ENCODE data around the gene DYNLT1. TPM values are rescaled to one million over a fixed set of nuclear protein-coding genes. Genes with fewer than 3 reads are reported as not detected.
A peak's percentile ranks its signal among the peaks of the same experiment; 100 is the strongest.
"Not testable (repeated sequence)": the region's sequence is repeated elsewhere in the genome, so short reads cannot be mapped to it uniquely, and the experiment has no call there.

The DYNLT1 gene
- polyA plus RNA-seq, 3 donors from 2014 or later = 94.2 to 141 (median 119) TPM

DNA sequence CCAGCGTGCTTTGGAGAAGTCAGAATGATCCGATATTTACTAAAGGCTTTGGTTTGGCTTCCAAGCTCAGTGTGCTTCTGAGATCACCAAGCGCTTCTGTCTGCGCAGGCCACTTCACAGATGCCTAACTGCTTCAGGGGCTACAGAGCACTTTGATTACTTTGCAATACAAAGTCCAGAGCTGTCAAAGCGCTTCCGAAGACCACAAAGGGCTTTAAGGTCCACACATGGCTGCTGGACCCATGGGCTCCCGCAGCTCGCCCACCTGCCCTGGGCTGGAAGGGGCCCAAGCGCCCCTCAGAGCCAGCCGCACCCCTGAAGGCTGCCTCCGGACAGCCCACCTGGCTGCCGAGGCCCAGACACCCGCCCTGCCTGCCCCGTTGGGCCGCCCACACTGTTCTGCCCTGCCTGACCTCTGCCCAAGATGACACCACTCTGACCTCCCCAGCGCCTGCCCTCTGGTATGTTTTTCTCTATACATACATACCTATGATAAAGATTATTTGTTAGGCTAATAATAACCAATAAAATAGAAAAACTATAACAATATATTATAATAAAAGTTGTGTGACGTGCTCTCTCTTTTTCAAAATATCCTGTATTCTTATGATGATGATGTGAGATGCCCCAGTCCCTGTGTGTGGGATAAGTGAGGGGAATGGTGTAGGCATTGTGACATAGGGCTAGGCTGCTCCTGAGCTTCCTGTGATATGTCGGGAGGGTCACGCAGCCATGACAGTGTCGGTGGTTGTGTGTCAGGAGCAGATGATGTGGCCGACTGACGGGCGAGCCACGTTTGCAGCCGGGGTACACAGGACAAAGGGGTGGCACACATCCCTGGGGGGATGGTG lies 22.6 kb downstream of the DYNLT1 start:
- H3K9me3 Mint-ChIP-seq = no peaks in the 10 kb centered on the region
- DNase-seq = no peak
- H3K36me3 Mint-ChIP-seq = peaks cover 19 to 71% (median 26%) of the 10 kb centered on the region in 3 donors
- peaks cover 36 to 43% of the 10 kb centered on the region in 2 donors for H3K4me1 Mint-ChIP-seq
- peak overlapping the region in 5 of 6 donors; percentile 45 to 70 (median 62) for H3K27ac Mint-ChIP-seq
- H3K4me3 Mint-ChIP-seq = no peak overlapping the region
- H3K27me3 Mint-ChIP-seq (ENCODE audit: low read depth in 3 of 3) = peaks cover 0 to 4% (median 2%) of the 10 kb centered on the region in 3 donors

DNA sequence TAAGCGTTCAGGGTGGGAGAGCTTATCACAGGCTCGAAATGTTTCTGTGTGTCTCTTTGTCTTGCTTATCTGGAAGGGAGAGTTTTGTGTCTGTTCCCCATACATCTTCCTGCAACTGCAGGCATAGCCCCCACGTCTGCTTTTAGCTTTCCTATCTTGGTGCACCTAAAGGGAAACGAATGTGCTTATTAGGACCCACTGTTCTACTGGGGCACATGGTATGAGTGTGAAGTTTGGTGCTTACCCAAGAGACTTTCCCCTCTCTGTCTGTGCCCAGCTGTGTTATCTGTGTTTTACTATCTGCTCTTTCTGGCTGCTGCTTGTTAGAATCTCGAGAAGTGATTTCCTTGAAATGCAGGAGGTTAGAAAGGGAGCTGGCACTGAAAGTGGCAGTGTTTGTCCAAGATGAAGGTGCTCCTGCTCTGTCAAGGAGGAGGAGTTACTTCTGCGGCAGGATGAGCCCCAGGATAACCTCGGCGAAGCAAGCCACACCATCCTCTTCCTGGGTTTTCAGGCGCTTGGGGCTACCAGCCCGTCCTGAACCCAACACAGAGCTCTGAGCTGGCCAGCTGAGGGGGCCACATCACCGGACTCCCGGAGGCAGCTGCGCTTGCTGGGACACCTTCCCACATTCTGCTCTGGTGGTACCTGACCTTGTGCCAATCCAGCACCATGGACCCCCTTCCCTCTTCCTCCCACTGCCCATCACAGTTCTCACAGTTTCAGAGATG lies 23.4 kb downstream of the DYNLT1 start:
- H3K27ac Mint-ChIP-seq = peak overlapping the region; percentile 64 to 81 (median 78)
- H3K9me3 Mint-ChIP-seq = no peaks in the 10 kb centered on the region
- peaks cover 29 to 43% of the 10 kb centered on the region in 2 donors for H3K4me1 Mint-ChIP-seq
- peaks cover 11 to 71% (median 19%) of the 10 kb centered on the region in 3 donors for H3K36me3 Mint-ChIP-seq
- no peak for DNase-seq
- H3K27me3 Mint-ChIP-seq (ENCODE audit: low read depth in 3 of 3) = peaks cover 0 to 2% (median 2%) of the 10 kb centered on the region in 3 donors
- no peak overlapping the region for H3K4me3 Mint-ChIP-seq

DNA sequence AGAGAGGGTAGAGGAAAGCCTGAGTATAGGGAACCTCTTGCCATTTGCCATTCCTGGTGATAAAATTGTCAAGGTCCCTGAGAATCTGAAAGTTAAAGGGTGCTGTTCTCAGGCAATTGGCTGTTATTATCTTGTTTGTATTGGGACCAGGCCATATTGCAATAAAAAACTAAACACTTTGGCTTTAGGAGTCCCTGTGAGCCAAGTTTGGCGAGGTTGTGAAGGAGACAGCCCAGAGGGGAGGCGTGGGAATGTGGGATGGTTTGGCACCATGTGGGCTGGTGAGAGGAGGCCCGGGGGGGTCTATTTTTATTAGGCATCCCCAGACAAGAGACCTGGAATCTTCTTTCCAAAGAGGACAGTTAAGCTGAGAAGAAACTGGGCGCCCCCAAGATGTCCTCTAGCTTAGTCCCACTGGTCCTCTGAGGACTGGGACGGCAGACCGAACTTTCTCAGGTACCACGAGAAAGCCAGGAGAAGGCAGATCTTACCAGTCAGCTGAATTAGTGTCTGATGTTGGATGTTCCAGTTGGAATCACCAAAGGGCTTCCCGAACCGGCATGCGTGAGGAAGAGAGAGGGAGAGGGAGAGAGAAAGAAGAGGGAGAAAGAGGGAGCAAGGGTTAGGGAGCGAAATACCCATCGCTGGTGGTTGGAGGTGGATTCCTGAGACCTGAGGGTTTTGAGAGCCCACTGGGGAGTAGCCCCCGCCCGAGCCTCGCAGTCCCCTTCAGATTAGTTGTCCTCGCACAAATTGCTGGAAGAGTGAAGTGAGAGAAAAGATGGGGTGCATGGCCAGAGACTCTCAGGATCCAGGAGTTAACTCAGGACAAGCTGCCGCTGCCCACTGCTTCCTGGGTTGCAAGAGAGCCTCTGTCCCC lies 24.4 kb downstream of the DYNLT1 start:
- Mint-ChIP-seq H3K36me3 (peaks cover 10 to 73% (median 13%) of the 10 kb centered on the region in 3 donors), H3K4me1 (peaks cover 25 to 43% of the 10 kb centered on the region in 2 donors), H3K27me3 (ENCODE audit: low read depth in 3 of 3) (peaks cover 0 to 2% (median 2%) of the 10 kb centered on the region in 3 donors), H3K9me3 (no peaks in the 10 kb centered on the region), H3K27ac (peak overlapping the region; percentile 78 to 88 (median 80)), H3K4me3 (no peak overlapping the region)
- no peak for DNase-seq

DNA sequence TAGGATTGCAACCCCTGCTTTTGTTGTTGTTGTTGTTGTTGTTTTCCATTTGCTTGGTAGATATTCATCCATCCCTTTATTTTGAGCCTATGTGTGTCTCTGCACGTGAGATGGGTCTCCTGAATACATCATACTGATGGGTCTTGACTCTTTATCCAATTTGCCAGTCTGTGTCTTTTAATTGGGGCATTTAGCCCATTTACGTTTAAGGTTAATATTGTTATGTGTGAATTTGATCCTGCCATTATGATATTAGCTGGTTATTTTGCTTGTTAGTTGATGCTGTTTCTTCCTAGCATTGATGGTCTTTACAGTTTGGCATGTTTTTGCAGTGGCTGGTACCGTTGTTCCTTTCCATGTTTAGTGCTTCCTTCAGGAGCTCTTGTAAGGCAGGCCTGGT lies 26.3 kb downstream of the DYNLT1 start:
- not testable (repeated sequence) for H3K9me3 Mint-ChIP-seq; DNase-seq; H3K27me3 Mint-ChIP-seq (ENCODE audit: low read depth in 3 of 3); H3K4me3 Mint-ChIP-seq
- Mint-ChIP-seq H3K4me1 (peaks cover 27 to 47% of the 10 kb centered on the region in 2 donors), H3K36me3 (peaks cover 12 to 72% (median 19%) of the 10 kb centered on the region in 3 donors), H3K27ac (peak overlapping the region; percentile 29 to 91 (median 76))

DNA sequence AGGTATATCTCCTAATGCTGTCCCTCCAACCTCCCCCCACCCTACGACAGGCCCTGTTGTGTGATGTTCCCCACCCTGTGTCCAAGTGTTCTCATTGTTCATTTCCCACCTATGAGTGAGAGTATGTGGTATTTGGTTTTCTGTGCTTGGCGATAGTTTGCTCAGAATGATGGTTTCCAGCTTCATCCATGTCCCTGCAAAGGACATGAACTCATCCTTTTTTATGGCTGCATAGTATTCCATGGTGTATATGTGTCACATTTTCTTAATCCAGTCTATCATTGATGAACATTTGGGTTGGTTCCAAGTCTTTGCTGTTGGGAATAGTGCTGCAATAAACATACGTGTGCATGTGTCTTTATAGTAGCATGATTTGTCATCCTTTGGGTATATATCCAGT lies 29.9 kb downstream of the DYNLT1 start:
- H3K4me3 Mint-ChIP-seq; DNase-seq; H3K27me3 Mint-ChIP-seq (ENCODE audit: low read depth in 3 of 3); H3K9me3 Mint-ChIP-seq: not testable (repeated sequence)
- Mint-ChIP-seq H3K36me3 (peaks cover 18 to 67% (median 25%) of the 10 kb centered on the region in 3 donors), H3K4me1 (peaks cover 26 to 61% of the 10 kb centered on the region in 2 donors), H3K27ac (peak overlapping the region; percentile 14 to 82 (median 41))

DNA sequence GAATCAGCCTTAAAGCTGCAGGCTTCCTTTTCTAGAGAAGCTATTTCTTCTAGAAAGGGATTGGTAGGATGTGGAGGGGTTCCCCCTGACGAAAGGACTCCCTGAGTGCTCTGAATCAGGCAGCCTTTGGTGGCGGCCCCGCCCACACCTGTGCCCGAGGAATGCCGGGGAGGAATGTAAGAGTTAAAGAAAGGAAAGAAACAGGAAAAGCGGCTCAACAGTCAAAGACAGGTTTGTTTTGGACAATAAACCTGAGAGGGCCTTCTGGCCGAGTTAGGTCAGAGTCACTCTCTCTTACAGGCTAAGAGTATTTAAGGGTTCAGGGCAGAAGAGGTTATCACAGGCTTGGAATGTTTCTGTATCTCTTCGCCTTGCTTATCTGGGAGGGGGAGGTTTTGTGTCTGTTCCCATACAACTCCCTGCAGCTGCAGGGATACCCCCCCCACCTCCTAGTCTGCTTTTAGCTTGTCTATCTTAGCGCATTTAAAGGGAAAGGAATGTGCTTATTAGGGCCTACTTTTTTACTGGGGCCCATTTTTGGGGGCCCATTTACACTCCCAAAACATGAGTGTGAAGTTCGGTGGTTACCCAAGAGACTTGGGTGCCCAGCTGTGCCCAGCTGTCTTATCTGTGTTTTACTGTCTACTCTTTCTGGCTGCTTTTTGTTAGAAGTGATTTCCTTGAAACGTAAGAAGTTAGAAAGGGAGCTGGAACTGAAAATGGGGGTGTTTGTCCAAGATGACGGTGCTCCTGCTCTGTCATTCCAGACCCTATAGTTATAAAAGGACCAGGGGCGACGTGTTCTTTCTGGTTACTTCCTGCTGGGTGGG lies 32.8 kb downstream of the DYNLT1 start:
- Mint-ChIP-seq H3K36me3 (peaks cover 24 to 58% (median 27%) of the 10 kb centered on the region in 3 donors), H3K27me3 (ENCODE audit: low read depth in 3 of 3) (no peaks in the 10 kb centered on the region), H3K4me3 (no peak overlapping the region), H3K4me1 (peaks cover 4 to 34% of the 10 kb centered on the region in 2 donors), H3K27ac (peak overlapping the region; percentile 44 to 82 (median 68)), H3K9me3 (no peaks in the 10 kb centered on the region)
- no peak for DNase-seq

DNA sequence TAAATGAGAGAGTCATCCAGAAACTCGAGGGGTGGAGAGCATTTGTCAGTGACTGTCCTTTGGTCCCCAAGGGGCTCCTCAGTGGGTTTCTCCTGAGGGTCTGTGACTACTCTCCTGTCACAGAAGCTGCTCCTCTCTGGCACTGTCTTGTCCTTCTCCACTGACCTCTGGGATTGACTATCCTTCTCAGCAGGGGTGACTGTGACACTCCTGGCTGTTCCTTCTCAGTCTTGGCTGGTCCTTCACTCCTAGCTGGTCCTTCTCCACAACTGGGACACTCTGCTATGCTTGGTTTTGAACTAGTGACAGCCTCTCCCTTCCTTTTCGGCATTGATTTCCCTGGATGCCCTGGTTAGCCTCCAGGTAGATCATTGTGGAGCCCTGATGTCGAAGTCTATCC lies 33.5 kb downstream of the DYNLT1 start:
- no peaks in the 10 kb centered on the region for H3K9me3 Mint-ChIP-seq
- peaks cover 24 to 55% (median 29%) of the 10 kb centered on the region in 3 donors for H3K36me3 Mint-ChIP-seq
- no peak for DNase-seq
- peaks cover 4 to 27% of the 10 kb centered on the region in 2 donors for H3K4me1 Mint-ChIP-seq
- H3K27me3 Mint-ChIP-seq (ENCODE audit: low read depth in 3 of 3) = no peaks in the 10 kb centered on the region
- peak overlapping the region; percentile 47 to 71 (median 63) for H3K27ac Mint-ChIP-seq
- H3K4me3 Mint-ChIP-seq = no peak overlapping the region

DNA sequence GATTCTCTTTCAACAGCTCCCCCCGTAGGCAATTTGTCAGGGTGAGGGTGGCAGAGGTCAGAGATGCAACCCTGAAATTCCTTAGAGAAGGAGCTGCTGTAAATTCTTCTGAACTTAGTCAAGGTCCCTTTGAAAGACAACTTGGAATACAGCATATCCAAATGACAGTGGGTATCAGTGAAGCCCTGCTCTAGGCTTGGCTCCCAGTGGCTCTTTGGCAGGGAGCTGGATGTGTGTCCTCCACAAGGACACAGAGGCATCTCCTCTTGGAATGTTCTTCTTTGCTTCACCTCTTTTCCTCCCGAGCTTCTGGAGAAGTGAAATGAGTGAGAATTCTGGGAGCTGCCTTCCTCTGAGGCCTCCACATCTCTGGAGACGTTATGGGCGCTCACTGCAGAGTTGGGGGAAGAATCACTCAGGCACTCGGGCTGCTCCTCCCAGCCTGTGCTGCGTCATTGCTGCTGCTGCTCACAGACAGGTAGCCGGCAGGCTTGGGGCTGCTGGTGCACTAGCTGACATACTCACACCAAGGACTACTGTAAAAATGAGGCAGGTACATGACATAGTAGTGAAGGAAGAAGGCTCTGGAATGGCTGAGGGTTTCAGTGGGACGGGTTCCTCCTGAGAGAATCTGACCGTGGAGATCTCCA lies 34.1 kb downstream of the DYNLT1 start:
- Mint-ChIP-seq H3K4me1 (peaks cover 6 to 30% of the 10 kb centered on the region in 2 donors), H3K27ac (peak overlapping the region in 4 of 6 donors; percentile 53 to 67 (median 59)), H3K9me3 (no peaks in the 10 kb centered on the region), H3K27me3 (ENCODE audit: low read depth in 3 of 3) (no peaks in the 10 kb centered on the region), H3K36me3 (peaks cover 25 to 54% (median 27%) of the 10 kb centered on the region in 3 donors), H3K4me3 (no peak overlapping the region)
- no peak for DNase-seq

DNA sequence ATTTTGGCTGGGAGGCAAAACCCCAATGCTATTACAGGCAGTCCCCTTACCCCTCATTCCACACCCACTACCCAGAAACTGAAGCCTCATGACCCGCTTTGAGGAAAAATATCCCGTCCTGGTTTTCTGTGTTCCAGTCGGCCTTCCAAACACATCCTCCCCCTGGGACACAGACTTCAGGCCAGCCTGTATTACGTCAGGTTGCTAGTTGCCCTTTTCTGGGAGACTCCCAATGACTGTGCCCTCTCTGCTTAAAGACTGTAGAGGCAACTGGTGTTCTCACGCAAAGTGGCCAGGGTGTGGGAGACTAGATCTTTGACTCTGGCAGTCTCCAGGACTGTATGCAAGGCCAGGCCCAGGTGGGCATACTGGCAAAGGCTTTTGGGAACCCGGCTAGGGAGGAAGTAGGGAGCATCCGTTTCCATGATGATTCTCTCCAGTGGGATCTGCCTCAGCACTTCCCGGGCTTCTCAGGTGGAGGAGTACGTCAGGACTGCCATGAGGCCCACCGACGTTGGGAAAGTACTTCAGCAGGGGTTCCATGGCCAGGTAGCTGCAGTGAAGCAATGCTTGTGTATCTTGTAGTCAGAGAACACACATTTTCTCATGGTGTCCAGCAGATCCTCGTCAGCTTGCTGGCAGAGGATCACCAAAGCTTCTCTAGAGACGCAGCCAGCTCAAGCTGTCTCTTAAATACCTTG lies 34.9 kb downstream of the DYNLT1 start:
- peaks cover 0 to 1% (median 0%) of the 10 kb centered on the region in 3 donors for H3K27me3 Mint-ChIP-seq (ENCODE audit: low read depth in 3 of 3)
- H3K4me3 Mint-ChIP-seq = no peak overlapping the region
- H3K27ac Mint-ChIP-seq = peak overlapping the region in 3 of 6 donors; percentile 24 to 62 (median 46)

DNA sequence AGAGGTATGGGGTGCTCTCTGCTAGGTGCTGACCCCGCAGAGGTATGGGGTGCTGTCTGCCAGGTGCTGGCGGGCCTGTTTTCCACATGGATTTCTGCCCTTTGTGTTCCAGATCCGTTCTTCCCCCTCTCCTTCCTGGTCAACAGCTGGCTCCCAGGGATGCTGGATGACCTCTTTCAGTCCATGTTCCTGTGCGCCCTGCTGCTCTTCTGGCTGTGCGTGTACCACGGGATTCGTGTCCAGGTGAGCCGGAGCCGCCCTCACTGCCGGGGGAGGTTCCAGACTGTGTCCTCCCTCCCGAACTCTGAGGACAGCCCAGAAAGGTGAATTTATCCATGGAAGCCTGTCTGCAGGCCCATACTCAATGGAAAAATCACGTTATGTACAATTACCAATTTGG lies 36.3 kb downstream of the DYNLT1 start:
- H3K9me3 Mint-ChIP-seq = no peaks in the 10 kb centered on the region
- H3K36me3 Mint-ChIP-seq = peaks cover 18 to 57% (median 25%) of the 10 kb centered on the region in 3 donors
- H3K27ac Mint-ChIP-seq = peak overlapping the region in 2 of 6 donors; percentile 49 to 71
- H3K27me3 Mint-ChIP-seq (ENCODE audit: low read depth in 3 of 3) = peaks cover 0 to 1% (median 0%) of the 10 kb centered on the region in 3 donors
- peaks cover 12 to 40% of the 10 kb centered on the region in 2 donors for H3K4me1 Mint-ChIP-seq
- no peak overlapping the region for H3K4me3 Mint-ChIP-seq
- DNase-seq = no peak

More for the DNA sequence above, 34.9 kb downstream of the DYNLT1 start:
- Mint-ChIP-seq H3K4me1 (peaks cover 6 to 28% of the 10 kb centered on the region in 2 donors), H3K9me3 (no peaks in the 10 kb centered on the region), H3K36me3 (peaks cover 21 to 49% (median 26%) of the 10 kb centered on the region in 3 donors)
- no peak for DNase-seq

DNA sequence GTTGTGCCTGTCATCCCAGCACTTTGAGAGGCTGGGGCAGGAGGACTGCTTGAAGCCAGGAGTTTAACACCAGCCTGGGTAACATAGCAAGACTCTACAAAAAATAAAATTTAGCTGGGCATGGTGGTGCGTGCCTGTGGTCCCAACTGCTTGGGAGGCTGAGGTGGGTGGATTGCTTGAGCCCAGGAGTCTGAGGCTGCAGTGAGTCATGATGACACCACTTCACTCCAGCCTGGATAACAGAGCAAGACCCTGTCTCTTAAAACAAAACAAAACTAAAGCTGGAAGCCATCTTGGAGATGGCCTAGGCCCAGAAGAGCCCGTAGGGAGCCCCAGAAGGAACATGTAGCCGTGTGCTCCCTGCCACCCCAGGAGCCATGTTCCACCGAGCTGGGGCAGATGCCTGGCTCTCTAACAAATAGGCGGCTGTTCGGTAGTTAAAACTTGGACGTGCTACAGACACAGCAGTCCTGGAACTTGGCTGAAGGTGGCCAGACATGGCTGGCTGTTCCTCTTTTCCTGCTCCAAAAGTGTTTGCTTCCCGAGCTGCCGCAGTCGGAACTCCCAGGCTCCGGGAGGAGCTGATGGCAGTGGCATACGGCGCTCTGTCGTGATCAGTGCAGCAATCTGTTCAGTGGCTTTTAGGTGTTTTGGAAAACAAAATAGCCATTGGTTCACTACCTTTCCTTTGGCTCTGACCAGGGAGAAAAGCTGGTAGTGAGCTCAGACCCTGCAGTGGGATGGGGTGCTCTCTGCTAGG lies 37.0 kb downstream of the DYNLT1 start:
- Mint-ChIP-seq H3K27ac (no peak overlapping the region), H3K9me3 (no peaks in the 10 kb centered on the region), H3K4me1 (peaks cover 10 to 38% of the 10 kb centered on the region in 2 donors), H3K27me3 (ENCODE audit: low read depth in 3 of 3) (peaks cover 0 to 1% (median 0%) of the 10 kb centered on the region in 3 donors), H3K36me3 (peaks cover 18 to 62% (median 25%) of the 10 kb centered on the region in 3 donors), H3K4me3 (no peak overlapping the region)
- no peak for DNase-seq
